ENCODE data around the gene HOMEZ.

GRCh38 chr14:23302290-23303225 is 16.6 kb upstream of the HOMEZ start, which contains the start of gene PPP1R3E:
- TF ChIP-seq POLR2A (IDR thresholded peaks at IDR 0.05; ENCODE audit: low read depth, low read length) (peak; percentile 88), CTCF (IDR thresholded peaks at IDR 0.05; ENCODE audit: extremely low read depth in 1 of 2, insufficient read depth in 1 of 2, low read depth in 1 of 2, low read length in 2 of 2) (no peak), POLR2AphosphoS5 (IDR thresholded peaks at IDR 0.05; ENCODE audit: insufficient read depth, low read depth, low read length) (peak; percentile 58)

Measured in endothelial cell of umbilical vein (primary cell).